Parathyroid adenoma (tissue), 2 donors: ENCODE results near the gene ZNF385D.

Experiments
- H2AFZ ChIP-seq: fragments of 300-600 bp; sonication (generic); one replicate; pipeline ENCODE4 v1.7.0; 2017; ENCODE audit warnings: antibody characterized with exemption, mild to moderate bottlenecking
- H3K27ac ChIP-seq: fragments of 300-600 bp; sonication (generic); one replicate; pipeline ENCODE4 v1.7.0; 2017
- H3K27me3 ChIP-seq: fragments of 300-600 bp; sonication (generic); one replicate; pipeline ENCODE4 v1.7.0; 2017; ENCODE audit warnings: low read length; ENCODE audit not compliant: control insufficient read depth, insufficient read depth
- H3K36me3 ChIP-seq: fragments of 300-600 bp; sonication (generic); one replicate; pipeline ENCODE4 v1.7.0; 2017; ENCODE audit warnings: low read length; ENCODE audit not compliant: control insufficient read depth, insufficient read depth
- H3K4me1 ChIP-seq: fragments of 300-600 bp; sonication (generic); one replicate; pipeline ENCODE4 v1.7.0; 2017; ENCODE audit warnings: control low read depth
- H3K4me2 ChIP-seq: fragments of 300-600 bp; sonication (generic); one replicate; pipeline ENCODE4 v1.7.0; 2017; ENCODE audit warnings: low read length
- H3K4me3 ChIP-seq: fragments of 300-600 bp; sonication (generic); one replicate; pipeline ENCODE4 v1.7.0; 2017; ENCODE audit warnings: low read depth, low read length
- H3K79me2 ChIP-seq: fragments of 300-600 bp; sonication (generic); one replicate; pipeline ENCODE4 v1.7.0; 2017; ENCODE audit warnings: control low read depth
- H3K9ac ChIP-seq: fragments of 300-600 bp; sonication (generic); one replicate; pipeline ENCODE4 v1.7.0; 2017; ENCODE audit warnings: mild to moderate bottlenecking
- H3K9me3 ChIP-seq: fragments of 300-600 bp; sonication (generic); one replicate; pipeline ENCODE4 v1.7.0; 2017; ENCODE audit warnings: low read length; ENCODE audit not compliant: control insufficient read depth
- CTCF ChIP-seq: fragments of 300-600 bp; sonication (generic); IDR thresholded peaks from one replicate; pipeline ENCODE4 v1.7.0; 2017; ENCODE audit warnings: antibody characterized with exemption, mild to moderate bottlenecking
- donor health status: primary hyperparathyroidism.

The ZNF385D gene

GRCh38 chr3:21620511-21621155 is 130.4 kb downstream of the ZNF385D start:
- no peak overlapping the region for H3K27ac ChIP-seq
- no peaks in the 10 kb centered on the region for H3K27me3 ChIP-seq
- H2AFZ ChIP-seq = no peak overlapping the region
- H3K9me3 ChIP-seq = no peaks in the 10 kb centered on the region
- H3K36me3 ChIP-seq = no peaks in the 10 kb centered on the region
- no peaks in the 10 kb centered on the region for H3K79me2 ChIP-seq
- H3K4me1 ChIP-seq = no peaks in the 10 kb centered on the region
- no peak for TF ChIP-seq CTCF
- H3K4me2 ChIP-seq = no peak overlapping the region
- H3K4me3 ChIP-seq = no peak overlapping the region
- H3K9ac ChIP-seq = no peak overlapping the region

GRCh38 chr3:21618695-21619094 is 132.3 kb downstream of the ZNF385D start:
- H3K9ac ChIP-seq = no peak overlapping the region
- H3K36me3 ChIP-seq = no peaks in the 10 kb centered on the region
- no peaks in the 10 kb centered on the region for H3K4me1 ChIP-seq
- no peaks in the 10 kb centered on the region for H3K27me3 ChIP-seq
- no peak overlapping the region for H2AFZ ChIP-seq
- no peak for TF ChIP-seq CTCF
- H3K4me2 ChIP-seq = no peak overlapping the region
- no peaks in the 10 kb centered on the region for H3K9me3 ChIP-seq
- H3K79me2 ChIP-seq = no peaks in the 10 kb centered on the region
- H3K27ac ChIP-seq = no peak overlapping the region
- H3K4me3 ChIP-seq = no peak overlapping the region

- Histone ChIP-seq H3K4me3 (no peak overlapping the region), H3K36me3 (no peaks in the 10 kb centered on the region), H3K27ac (no peak overlapping the region), H3K9me3 (no peaks in the 10 kb centered on the region), H3K9ac (no peak overlapping the region), H3K27me3 (no peaks in the 10 kb centered on the region), H3K4me1 (no peaks in the 10 kb centered on the region), H3K4me2 (no peak overlapping the region), H2AFZ (no peak overlapping the region), H3K79me2 (no peaks in the 10 kb centered on the region)
- TF ChIP-seq CTCF = no peak
Observed at GRCh38 chr3:21613372-21614070, 137.5 kb downstream of the ZNF385D start.

- H3K9ac ChIP-seq = no peak overlapping the region
- H3K4me3 ChIP-seq = no peak overlapping the region
- H2AFZ ChIP-seq = no peak overlapping the region
- no peaks in the 10 kb centered on the region for H3K36me3 ChIP-seq
- no peaks in the 10 kb centered on the region for H3K79me2 ChIP-seq
- H3K27me3 ChIP-seq = no peaks in the 10 kb centered on the region
- H3K27ac ChIP-seq = no peak overlapping the region
- no peaks in the 10 kb centered on the region for H3K9me3 ChIP-seq
- no peak for TF ChIP-seq CTCF
- no peak overlapping the region for H3K4me2 ChIP-seq
- H3K4me1 ChIP-seq = no peaks in the 10 kb centered on the region
Observed at GRCh38 chr3:21601178-21601577, 149.8 kb downstream of the ZNF385D start.

- Histone ChIP-seq H3K4me1 (no peaks in the 10 kb centered on the region), H3K36me3 (no peaks in the 10 kb centered on the region), H3K79me2 (no peaks in the 10 kb centered on the region), H3K4me3 (no peak overlapping the region), H3K27ac (no peak overlapping the region), H3K9ac (no peak overlapping the region), H2AFZ (no peak overlapping the region), H3K27me3 (no peaks in the 10 kb centered on the region), H3K9me3 (no peaks in the 10 kb centered on the region), H3K4me2 (no peak overlapping the region)
- no peak for TF ChIP-seq CTCF
Observed at GRCh38 chr3:21599890-21600289, 151.1 kb downstream of the ZNF385D start.
